GM19328 (cell line): ENCODE results near the gene PRDM10.
"Not testable (repeated sequence)": the region's sequence is repeated elsewhere in the genome, so short reads cannot be mapped to it uniquely, and the experiment has no call there.

Experiments used
- ATAC-seq: cut with Tn5 transposase; IDR thresholded peaks from one replicate; pipeline ENCODE4 v1.9.1; 2021; ENCODE audit warnings: mild to moderate bottlenecking, moderate library complexity; ENCODE audit not compliant: unreplicated experiment

The PRDM10 gene

DNA sequence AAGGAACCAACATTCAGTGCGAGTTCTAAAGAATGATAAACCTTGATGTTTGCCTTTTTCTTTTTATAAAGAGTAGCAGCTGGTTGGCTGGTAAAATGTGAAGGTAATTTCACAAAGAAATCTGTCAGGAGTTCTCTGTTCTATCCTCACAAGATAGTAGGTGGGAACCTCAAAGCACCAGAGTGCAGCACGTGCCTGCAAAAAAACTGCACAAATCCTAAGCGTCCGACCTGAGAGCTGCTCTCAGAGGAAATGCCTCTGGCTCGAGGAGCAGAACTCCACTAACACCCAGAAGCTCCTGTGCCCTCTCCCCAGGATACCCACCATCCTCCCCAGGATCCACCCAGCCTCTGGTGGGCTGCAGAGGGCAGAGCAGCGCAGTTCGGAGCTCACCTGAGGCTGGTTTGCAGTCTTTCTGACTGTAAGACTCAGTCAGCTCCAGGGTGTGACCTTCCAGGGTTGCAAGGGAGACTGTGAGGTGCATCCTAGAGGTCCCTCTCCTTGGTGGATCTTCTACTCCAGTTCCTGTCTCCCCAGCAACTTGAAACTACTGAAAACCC lies 23.5 kb downstream of the PRDM10 start:
- no peak for ATAC-seq

DNA sequence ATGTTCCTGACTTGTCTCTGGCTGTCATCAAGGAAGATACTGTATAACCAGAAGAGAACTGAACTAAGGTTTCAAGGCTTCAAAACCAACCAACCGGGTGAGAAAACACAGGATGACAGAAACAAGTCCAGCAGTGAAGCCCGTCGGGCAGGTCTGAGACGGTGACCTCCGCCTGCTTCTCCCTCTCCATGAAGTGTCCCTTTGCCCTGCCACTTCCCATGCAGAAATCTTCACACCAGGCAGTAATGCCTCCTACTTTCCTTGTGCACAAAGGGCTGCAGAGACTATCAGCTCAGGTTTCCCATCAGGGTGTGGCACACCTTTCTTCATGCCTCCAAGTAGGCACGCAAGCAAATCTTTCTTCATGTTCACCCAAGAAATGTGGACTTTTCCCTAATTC lies 24.2 kb downstream of the PRDM10 start:
- ATAC-seq = no peak

DNA sequence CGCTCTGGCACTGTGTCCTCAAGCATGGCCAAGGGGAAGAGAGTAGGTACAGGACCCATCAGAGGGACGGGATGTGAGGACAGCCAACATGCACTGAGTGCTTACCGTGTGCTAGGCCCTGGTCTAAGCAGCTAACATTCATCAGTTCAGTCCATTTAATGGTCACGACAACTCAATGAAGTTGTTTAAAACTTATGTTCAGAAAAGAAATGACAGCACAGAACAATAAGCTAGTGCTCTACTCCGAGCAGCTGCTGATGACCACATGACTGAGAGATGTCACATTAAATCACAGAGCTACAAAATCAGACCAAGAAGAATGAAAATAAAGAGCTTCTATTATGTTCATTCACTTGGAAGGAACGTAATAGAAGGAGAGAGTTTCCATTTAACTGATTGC lies 26.3 kb downstream of the PRDM10 start:
- ATAC-seq = no peak

DNA sequence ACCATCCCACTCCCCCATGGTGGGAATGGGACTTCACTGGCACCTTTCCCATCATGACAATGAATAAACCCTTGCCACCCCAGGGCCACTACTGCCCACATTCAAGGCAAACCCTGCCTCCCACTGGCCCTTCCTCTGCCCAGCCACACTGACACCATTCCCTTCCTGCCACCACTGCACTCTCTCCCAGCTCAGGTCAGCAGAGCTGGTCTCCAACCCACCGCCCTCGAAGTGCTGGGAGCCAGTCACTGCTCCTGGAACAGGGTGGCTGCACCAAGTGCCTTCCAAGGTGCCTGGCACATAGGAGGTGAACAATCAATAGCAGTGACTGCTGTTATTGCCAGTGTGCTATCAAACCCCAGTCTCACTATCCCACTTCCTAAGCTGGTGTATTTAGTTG lies 27.1 kb downstream of the PRDM10 start:
- no peak for ATAC-seq

DNA sequence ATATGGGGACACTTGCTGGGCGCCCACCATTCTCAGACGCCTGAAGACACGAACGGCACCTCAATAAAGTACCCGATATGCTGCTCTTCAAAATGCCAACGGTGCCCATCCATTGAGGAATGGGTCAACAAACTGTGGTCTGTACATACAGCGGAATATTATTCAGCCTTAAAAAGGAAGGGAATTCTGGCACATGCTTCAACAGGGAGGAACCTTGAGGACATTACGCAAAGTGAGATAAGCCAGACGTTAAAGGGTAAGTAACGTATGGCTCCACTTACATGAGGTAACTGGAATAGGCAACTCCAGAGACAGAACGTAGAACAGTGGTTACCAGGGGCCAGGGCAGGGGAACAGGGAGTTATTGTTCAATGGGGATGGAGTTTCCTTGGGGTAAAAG lies 28.0 kb downstream of the PRDM10 start:
- ATAC-seq = no peak

DNA sequence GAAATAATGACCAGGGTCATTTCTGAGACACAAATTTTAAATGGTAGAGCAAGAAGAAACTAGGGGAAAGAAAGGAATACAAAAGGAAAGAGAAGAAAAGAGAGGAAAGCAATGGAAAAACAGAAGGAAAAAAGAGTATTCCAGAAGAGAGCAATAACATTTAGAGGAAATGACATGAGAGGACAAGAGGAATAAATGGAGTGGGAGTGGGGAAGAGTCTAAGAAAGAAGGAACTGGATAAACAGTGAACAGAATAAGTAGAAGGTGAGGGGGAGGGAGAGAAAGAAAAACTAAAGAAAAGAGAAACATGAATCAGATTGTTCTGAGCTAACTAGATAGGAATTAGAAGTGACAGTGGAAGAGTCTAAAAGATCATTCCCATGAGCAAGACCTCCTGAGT lies 28.4 kb downstream of the PRDM10 start:
- no peak for ATAC-seq

DNA sequence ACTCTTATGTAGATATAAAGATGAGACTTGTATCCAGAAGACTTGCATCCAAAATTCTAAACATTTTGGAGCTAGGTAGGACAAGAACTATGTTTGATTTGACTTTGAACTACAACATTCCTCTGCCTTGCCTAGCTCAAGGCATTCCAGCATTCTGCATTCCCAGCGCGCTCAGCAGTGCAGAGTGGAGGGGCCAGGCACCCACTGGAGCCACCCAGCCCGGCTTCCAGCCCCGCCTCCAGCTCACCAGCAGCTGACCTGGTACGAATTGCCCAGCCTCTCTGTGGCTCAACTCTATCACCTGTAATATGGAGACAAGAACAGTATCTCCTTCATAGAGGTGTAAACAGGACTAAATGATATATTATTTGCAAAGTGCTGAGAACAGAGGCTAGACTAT lies 28.8 kb downstream of the PRDM10 start:
- no peak for ATAC-seq

DNA sequence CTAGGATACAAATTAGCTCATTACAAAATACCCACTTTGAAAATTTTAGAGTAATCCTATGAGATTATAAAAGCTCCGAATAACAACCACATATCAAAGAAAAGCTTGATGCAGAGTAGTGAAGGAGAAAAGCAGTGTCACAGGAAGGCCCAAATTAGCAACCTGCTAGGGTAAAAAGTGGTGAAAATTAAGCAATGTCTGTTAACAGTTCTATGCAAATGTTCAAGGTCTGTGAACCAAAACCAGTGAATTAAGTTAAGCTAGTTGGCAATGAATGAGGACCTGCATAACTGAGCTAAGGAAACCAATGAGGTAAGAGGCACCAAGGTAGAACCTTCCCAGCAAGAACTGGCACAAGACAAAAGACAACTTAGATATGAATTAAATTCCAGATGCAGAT lies 29.6 kb downstream of the PRDM10 start:
- ATAC-seq = peak; percentile 85

DNA sequence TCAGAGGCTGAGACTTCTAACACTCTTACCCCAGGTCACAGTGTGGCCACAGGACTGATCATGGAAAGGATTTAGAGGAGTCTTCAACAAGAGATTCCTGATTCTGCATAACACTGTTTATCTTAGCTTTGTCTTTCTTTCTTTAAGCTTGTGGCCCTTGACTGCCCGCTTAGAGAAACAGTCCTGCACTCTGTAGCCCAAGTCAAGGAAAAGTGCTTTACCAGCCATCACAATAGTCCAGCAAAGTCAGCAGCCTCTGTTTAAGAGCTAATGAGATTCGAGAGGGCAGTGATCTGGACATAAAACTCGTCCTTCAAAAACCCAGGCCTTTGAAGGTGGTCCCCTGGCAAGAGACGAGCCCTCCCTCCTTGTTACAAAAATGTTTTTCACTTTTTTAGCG lies 30.0 kb downstream of the PRDM10 start:
- ATAC-seq = no peak

DNA sequence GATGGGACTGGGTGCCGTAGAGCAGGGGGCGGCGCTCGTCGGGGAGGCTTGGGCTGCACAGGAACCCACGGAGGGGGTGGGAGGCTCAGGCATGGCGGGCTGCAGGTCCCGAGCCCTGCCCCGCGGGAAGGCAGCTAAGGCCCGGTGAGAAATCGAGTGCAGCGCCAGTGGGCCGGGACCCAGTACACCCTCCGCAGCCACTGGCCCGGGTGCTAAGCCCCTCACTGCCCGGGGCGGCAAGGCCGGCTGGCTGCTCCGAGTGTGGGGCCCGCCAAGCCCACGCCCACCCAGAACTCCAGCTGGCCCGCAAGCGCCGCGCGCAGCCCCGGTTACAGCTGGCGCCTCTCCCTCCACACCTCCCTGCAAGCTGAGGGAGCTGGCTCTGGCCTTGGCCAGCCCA lies 30.8 kb downstream of the PRDM10 start:
- not testable (repeated sequence) for ATAC-seq

DNA sequence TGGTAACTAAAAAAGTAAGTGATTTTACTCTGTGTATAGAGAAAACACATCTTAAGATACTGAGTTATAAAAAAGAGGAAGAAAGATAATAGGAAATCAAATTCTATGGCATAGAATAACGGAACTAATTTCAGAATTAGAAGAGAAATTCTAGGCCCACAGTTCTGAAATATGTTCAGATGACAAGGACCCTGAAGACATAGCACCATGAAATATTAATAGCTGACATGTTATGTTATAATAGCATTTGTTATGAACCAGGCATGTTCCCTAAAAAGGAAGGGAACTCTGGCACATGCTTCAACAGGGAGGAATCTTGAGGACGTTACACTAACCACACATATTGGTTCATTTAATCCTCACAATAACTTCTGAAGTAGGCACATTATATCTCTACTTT lies 32.7 kb downstream of the PRDM10 start:
- no peak for ATAC-seq

DNA sequence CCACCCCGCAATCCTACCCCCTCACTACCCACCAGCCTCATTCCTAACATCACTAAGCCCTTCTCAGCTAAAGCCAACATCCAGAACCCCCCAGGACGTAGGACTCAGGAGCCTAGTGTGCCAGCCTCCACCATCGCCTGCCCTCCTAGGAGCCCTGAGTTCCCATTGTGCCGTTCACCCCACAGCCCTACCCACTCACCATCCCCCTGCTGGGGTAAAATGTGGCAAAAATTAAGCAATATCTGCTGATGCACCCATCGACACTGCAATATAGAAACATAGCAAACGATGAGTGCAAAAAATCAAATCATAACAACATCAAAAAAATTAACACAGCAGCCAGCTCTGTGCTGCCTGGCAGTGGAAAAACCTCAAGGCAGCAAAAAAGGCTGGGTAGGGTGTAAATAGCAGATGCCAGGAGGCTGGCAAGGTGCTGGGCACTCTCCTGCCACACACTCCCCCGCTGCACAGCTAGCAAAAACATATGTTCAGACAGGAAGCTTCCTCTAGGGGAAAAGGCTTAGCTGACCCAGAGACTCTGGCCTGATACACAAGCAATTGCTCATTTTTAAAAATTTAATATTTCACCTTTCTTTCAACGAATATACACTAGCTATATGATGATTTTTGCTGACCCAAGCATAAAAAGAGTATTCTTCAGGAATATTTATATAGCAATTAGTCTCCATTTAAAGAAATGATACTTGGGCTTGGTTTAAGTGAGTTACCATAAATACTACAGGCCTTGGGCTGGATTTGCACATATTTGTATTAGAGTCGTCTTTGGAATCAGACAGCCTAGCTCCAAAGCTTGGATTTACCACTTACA lies 33.8 kb downstream of the PRDM10 start:
- ATAC-seq = no peak

DNA sequence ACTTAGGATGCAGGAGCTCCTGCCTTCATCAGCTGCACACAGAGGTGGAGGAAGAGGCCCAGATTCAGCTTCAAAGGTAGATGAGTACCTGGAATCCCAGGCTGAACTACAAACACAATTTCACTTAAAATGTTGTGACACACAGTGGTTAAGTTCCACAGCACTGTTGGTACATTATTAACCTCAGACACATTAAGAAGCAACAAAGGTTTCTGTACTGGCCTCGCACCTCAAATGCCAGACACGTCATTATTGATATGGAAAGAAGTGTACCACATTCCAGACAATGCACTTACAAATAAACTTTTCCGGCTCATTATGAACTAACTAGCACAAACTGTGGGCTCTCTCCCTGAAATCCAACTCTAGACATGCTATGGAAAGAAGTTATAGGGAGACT lies 34.6 kb downstream of the PRDM10 start:
- no peak for ATAC-seq

DNA sequence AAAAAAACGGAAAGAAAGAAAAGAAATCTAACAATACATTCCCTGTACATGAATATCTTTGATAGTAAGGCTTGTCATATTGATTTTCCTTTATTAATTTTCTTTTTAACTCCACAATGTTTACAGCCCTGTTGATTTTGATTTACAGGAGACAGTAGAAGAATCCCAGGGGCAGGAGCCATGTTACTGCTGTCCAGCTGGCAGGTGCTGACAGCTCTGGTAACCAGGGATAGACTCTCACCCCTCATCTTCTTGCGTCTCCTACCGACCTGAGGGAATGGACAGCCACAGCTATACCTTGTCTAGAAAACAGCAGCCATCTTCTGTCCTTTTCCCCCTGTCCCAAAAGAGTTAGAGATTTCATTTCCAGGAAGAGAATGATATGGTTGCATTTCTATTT lies 37.4 kb downstream of the PRDM10 start:
- ATAC-seq = no peak

DNA sequence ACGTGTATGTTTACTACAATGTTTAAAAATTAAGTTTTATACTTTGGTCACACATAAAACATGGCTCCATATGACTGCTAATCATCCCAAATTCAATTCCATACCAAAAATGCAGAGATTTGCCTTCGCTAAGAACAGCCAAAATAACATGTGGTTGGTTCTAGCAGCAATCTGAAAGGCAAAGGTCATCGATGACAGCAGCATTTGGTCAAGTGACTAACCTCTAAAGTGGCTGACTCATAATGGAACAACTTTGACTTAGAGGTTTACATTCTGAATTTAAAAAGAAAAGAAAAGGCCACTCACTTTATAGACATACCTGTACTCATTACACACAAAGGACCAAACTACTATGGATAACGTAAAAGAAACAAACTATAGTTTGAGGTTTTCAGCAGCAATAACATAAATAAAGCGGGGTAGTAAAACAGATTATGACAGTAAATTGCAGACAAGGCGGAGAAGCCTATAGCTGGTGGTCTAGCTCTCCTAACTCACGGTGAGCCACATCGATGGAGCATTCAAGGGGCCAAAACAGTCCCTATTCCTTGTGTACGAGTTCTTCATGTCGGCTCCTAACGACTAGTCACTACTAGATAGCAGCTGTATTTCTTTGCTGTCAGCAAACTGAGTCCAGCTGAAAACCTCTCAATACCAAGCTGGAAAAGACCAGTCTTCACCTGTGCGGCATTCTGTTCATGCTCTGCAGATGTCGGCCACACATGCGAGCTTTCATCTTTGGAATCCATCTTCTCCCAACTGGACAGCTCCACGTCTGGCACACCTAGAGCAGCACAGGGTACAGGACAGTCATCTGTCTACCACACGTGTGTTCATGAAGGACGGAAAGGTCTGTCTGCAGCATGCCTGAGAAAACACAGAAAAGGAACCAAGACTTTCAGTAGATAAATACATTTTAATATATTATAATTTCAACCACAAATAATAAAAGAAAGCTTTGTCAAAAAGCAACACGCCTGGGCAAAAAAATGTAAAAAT lies 42.1 kb downstream of the PRDM10 start:
- ATAC-seq = no peak

DNA sequence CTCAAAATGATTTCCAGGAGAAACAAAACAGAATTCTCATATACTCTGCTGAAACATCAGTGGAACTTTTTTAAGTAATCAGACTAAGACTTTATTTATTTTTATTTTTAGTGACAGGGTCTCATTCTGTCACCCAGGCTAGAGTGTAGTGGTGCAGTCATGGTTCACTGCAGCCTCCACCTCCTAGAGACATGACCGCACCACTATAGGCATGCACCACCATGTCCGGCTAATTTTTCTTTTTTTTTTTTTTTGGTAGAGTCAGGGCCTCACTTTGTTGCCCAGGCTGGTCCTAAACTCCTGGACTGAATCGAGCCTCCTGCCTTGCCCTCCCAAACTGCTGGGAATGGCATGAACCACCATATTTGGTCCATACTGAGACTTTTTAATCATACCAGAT lies 42.9 kb downstream of the PRDM10 start:
- ATAC-seq = no peak

DNA sequence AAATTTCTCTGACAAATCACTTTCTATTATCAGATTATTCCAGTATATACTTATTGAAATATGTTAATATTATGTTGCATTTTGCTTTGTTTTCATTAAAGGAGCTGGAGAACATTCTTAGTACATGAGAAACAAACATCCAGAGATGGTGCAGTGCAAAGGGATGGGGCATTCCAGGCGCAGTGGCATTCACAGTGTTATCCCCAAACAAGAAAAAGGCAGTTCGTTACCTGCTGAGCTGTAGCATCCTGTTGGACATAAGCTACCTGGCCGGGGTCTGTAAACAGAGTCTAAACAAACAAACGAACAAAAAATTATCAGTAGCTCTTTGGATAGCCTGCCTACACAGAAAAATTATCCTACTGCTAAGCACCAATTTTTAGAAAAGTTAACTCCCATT lies 47.4 kb downstream of the PRDM10 start:
- ATAC-seq = no peak

DNA sequence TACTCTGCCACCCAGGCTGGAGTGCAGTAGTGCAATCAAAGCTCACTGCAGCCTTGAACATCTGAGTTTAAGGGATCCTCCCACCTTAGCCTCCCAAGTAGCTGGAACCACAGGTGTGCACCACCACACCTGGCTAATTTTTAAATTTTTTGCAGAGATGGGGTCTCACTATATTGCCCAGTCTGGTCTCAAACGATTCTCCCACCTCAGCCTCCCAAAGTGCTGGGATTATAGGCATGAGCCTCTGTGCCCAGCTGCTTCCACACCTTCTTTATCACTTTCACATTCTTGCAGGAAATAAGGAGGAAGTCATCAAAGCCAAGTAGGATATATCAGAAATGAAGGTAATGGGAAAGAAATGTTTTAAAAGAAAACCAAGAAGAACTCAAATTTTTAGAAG lies 47.9 kb downstream of the PRDM10 start:
- not testable (repeated sequence) for ATAC-seq

DNA sequence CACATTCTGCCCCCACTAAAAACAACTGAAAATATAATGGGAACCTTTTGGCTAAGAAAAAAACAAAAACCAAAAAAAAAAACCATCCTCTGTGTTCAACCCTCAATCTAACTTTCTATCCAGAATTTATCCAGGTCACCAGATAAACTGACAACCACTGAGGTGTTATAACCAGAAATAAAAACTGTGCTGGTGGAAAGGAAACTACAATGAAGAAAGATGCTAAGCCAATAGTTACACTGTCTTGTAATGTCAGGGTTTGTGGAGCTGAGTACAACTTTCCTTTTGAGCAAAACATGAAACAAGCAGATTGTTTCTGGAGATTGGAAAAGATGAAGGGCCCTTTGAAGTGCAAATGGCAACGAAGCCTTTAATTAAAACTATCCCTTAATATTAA lies 50.8 kb downstream of the PRDM10 start:
- no peak for ATAC-seq

DNA sequence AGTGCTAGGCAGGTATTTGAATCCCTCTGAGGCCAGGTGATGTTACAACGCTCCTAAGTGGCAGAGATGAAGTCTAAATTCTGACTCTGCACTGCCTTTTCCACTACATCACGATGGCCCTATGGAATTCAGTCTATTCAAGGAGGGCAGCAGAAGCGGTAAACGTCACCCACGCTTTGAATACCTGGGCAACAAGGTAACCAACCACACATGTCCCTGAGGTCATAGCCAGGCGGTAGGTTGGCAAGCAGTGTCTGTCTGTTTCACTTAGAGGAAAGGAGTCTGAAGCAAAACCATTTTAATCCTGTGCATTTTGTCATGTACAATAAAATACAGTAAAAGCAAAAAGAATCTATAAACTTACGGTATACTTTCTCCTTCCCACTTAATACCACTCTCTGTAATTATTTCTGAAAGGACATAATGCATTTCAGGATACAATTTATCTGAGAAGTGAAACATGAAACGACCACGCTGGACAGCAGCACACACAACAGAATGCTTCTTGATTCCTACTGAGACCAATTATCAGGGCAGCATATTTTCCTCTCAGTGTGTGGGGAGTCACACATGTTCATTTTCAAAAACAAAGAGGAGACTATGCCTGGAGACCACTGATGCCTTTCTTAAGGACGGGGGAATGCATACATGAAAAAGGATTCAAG lies 51.3 kb downstream of the PRDM10 start:
- ATAC-seq = no peak
